HEK293 (cell line): ENCODE data around the gene CCDC78.
A peak's percentile ranks its signal among the peaks of the same experiment; 100 is the strongest.

Experiments used
- BCL11A ChIP-seq: fragments of 450-650 bp; formaldehyde crosslinking; IDR thresholded peaks from 2 replicates; pipeline ENCODE4 v1.5.1; 2016; ENCODE audit warnings: low read depth, missing biosample characterization, missing genetic modification characterization
- GLIS1 ChIP-seq: fragments of 450-650 bp; formaldehyde crosslinking; IDR thresholded peaks from 2 replicates; pipeline ENCODE4 v1.5.1; 2016; ENCODE audit warnings: missing biosample characterization, missing genetic modification characterization
- SP2 ChIP-seq: fragments of 450-650 bp; formaldehyde crosslinking; IDR thresholded peaks from 2 replicates; pipeline ENCODE4 v1.5.1; 2016; ENCODE audit warnings: missing biosample characterization, missing genetic modification characterization
- TRIM28 ChIP-seq: IDR thresholded peaks from 2 replicates; pipeline ENCODE4 v1.6.1; 2011; ENCODE audit warnings: low read length, control low read depth, borderline replicate concordance
- ZBTB7A ChIP-seq: fragments of 450-650 bp; formaldehyde crosslinking; IDR thresholded peaks from 2 replicates; pipeline ENCODE4 v1.5.1; 2016; ENCODE audit warnings: low read depth, missing biosample characterization, missing genetic modification characterization
- ZFHX2 ChIP-seq: fragments of 450-650 bp; formaldehyde crosslinking; conservative IDR thresholded peaks from 2 replicates; pipeline ENCODE4 v1.5.1; 2016; ENCODE audit warnings: missing biosample characterization, missing genetic modification characterization
- ZFP37 ChIP-seq: fragments of 450-650 bp; formaldehyde crosslinking; IDR thresholded peaks from 2 replicates; pipeline ENCODE4 v1.5.1; 2016; ENCODE audit warnings: missing biosample characterization, missing genetic modification characterization
- ZNF132 ChIP-seq: fragments of 450-650 bp; formaldehyde crosslinking; IDR thresholded peaks from 2 replicates; pipeline ENCODE4 v1.5.1; 2017; ENCODE audit warnings: missing biosample characterization, missing genetic modification characterization, borderline replicate concordance
- ZNF2 ChIP-seq: fragments of 450-650 bp; formaldehyde crosslinking; IDR thresholded peaks from 2 replicates; pipeline ENCODE4 v1.5.1; 2016; ENCODE audit warnings: missing biosample characterization, missing genetic modification characterization
- ZNF239 ChIP-seq: fragments of 450-650 bp; formaldehyde crosslinking; IDR thresholded peaks from 2 replicates; pipeline ENCODE4 v1.5.1; 2016; ENCODE audit warnings: missing biosample characterization, missing genetic modification characterization
- ZNF366 ChIP-seq: fragments of 450-650 bp; formaldehyde crosslinking; conservative IDR thresholded peaks from 2 replicates; pipeline ENCODE4 v1.5.1; 2016; ENCODE audit warnings: missing biosample characterization, missing genetic modification characterization
- ZNF394 ChIP-seq: fragments of 450-650 bp; formaldehyde crosslinking; IDR thresholded peaks from 2 replicates; pipeline ENCODE4 v1.5.1; 2016; ENCODE audit warnings: missing biosample characterization, missing genetic modification characterization, mild to moderate bottlenecking, moderate library complexity, borderline replicate concordance
- ZNF544 ChIP-seq: fragments of 450-650 bp; formaldehyde crosslinking; IDR thresholded peaks from 2 replicates; pipeline ENCODE4 v1.5.0; 2017; ENCODE audit warnings: missing biosample characterization, missing genetic modification characterization
- ZNF600 ChIP-seq: fragments of 450-650 bp; formaldehyde crosslinking; IDR thresholded peaks from 2 replicates; pipeline ENCODE4 v1.5.1; 2016; ENCODE audit warnings: missing biosample characterization, missing genetic modification characterization
- ZNF621 ChIP-seq: fragments of 450-650 bp; formaldehyde crosslinking; IDR thresholded peaks from 2 replicates; pipeline ENCODE4 v1.5.1; 2017; ENCODE audit warnings: missing biosample characterization, missing genetic modification characterization
- ZXDB ChIP-seq: fragments of 450-650 bp; formaldehyde crosslinking; IDR thresholded peaks from 2 replicates; pipeline ENCODE4 v1.5.1; 2016; ENCODE audit warnings: missing biosample characterization, missing genetic modification characterization
- TF ChIP-seq, protein P1 (sequence below): fragments of 450-650 bp; formaldehyde crosslinking; IDR thresholded peaks from 2 replicates; pipeline ENCODE4 v1.5.1; 2016; ENCODE audit warnings: missing biosample characterization, missing genetic modification characterization
- TF ChIP-seq, protein P2 (sequence below): fragments of 450-650 bp; formaldehyde crosslinking; optimal IDR thresholded peaks from 2 replicates; pipeline ENCODE3; 2016; ENCODE audit warnings: missing biosample characterization, mild to moderate bottlenecking, missing genetic modification characterization
- TF ChIP-seq, protein P3 (sequence below): fragments of 450-650 bp; formaldehyde crosslinking; IDR thresholded peaks from 2 replicates; pipeline ENCODE4 v1.5.1; 2016; ENCODE audit warnings: missing biosample characterization, missing genetic modification characterization
- TF ChIP-seq, protein P4 (sequence below): fragments of 450-650 bp; formaldehyde crosslinking; IDR thresholded peaks from 2 replicates; pipeline ENCODE4 v1.5.1; 2016; ENCODE audit warnings: missing biosample characterization, missing genetic modification characterization
- TF ChIP-seq, protein P5 (sequence below): fragments of 450-650 bp; formaldehyde crosslinking; IDR thresholded peaks from 2 replicates; pipeline ENCODE4 v1.5.1; 2016; ENCODE audit warnings: missing biosample characterization, missing genetic modification characterization
- TF ChIP-seq, protein P6 (sequence below): fragments of 450-650 bp; formaldehyde crosslinking; IDR thresholded peaks from 2 replicates; pipeline ENCODE4 v1.5.1; 2017; ENCODE audit warnings: missing biosample characterization, missing genetic modification characterization
- TF ChIP-seq, protein P7 (sequence below): fragments of 450-650 bp; formaldehyde crosslinking; IDR thresholded peaks from 2 replicates; pipeline ENCODE4; 2016; ENCODE audit warnings: missing biosample characterization, missing genetic modification characterization
- TF ChIP-seq, protein P8 (sequence below): fragments of 450-650 bp; formaldehyde crosslinking; IDR thresholded peaks from 2 replicates; pipeline ENCODE4 v1.5.1; 2016; ENCODE audit warnings: missing biosample characterization, missing genetic modification characterization
- TF ChIP-seq, protein P9 (sequence below): fragments of 450-650 bp; formaldehyde crosslinking; IDR thresholded peaks from 2 replicates; pipeline ENCODE4 v1.5.1; 2016; ENCODE audit warnings: missing biosample characterization, missing genetic modification characterization

The CCDC78 gene

DNA sequence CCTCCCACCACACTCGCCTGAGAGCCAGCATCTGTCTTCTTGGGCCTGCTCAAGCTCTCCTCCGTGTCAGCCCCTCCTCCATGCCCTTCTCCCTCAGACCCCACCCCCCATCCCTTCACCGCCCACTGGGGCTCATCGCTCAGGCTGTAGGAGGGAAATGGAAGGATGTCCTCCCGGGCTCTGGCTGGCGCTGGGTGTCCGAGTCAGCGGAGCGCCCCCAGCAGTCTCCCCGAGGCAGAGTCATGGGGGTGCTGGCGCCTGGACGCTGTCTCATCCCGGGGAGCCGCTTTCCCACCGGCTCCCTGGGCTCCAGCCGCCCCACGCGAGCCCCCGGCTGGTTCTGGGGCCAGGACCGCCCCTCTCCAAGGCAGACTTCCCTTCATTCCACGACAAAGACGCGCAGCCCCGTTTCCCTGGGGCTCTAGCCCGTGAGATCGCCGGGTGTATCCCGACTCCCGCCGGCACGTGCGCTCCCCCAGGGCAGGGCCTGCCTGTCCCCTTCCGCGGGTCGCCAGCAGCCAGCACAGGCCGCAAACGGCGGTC lies 5.7 kb downstream of the CCDC78 start (continued):
- TF ChIP-seq, protein P1, sequence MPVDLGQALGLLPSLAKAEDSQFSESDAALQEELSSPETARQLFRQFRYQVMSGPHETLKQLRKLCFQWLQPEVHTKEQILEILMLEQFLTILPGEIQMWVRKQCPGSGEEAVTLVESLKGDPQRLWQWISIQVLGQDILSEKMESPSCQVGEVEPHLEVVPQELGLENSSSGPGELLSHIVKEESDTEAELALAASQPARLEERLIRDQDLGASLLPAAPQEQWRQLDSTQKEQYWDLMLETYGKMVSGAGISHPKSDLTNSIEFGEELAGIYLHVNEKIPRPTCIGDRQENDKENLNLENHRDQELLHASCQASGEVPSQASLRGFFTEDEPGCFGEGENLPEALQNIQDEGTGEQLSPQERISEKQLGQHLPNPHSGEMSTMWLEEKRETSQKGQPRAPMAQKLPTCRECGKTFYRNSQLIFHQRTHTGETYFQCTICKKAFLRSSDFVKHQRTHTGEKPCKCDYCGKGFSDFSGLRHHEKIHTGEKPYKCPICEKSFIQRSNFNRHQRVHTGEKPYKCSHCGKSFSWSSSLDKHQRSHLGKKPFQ: no peak
- peak; percentile 97 for TF ChIP-seq ZFHX2 (tag by site-specific recombination)
- TF ChIP-seq GLIS1: peak; percentile 74
- no peak for TF ChIP-seq TRIM28
- peak; percentile 80 for TF ChIP-seq ZNF366 (tag by site-specific recombination)
- TF ChIP-seq, protein P2, sequence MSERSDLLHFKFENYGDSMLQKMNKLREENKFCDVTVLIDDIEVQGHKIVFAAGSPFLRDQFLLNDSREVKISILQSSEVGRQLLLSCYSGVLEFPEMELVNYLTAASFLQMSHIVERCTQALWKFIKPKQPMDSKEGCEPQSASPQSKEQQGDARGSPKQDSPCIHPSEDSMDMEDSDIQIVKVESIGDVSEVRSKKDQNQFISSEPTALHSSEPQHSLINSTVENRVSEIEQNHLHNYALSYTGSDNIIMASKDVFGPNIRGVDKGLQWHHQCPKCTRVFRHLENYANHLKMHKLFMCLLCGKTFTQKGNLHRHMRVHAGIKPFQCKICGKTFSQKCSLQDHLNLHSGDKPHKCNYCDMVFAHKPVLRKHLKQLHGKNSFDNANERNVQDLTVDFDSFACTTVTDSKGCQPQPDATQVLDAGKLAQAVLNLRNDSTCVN: peak; percentile 73
- TF ChIP-seq ZNF544 (tag by site-specific recombination): no peak
- TF ChIP-seq, protein P3, sequence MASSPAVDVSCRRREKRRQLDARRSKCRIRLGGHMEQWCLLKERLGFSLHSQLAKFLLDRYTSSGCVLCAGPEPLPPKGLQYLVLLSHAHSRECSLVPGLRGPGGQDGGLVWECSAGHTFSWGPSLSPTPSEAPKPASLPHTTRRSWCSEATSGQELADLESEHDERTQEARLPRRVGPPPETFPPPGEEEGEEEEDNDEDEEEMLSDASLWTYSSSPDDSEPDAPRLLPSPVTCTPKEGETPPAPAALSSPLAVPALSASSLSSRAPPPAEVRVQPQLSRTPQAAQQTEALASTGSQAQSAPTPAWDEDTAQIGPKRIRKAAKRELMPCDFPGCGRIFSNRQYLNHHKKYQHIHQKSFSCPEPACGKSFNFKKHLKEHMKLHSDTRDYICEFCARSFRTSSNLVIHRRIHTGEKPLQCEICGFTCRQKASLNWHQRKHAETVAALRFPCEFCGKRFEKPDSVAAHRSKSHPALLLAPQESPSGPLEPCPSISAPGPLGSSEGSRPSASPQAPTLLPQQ (tag by site-specific recombination): peak; percentile 50
- no peak for TF ChIP-seq ZNF621 (tag by site-specific recombination)
- 0 out of 2 replicates have a peak, but pooled peaks have one; percentile 21 for TF ChIP-seq ZNF239 (tag by site-specific recombination)
- TF ChIP-seq, protein P4, sequence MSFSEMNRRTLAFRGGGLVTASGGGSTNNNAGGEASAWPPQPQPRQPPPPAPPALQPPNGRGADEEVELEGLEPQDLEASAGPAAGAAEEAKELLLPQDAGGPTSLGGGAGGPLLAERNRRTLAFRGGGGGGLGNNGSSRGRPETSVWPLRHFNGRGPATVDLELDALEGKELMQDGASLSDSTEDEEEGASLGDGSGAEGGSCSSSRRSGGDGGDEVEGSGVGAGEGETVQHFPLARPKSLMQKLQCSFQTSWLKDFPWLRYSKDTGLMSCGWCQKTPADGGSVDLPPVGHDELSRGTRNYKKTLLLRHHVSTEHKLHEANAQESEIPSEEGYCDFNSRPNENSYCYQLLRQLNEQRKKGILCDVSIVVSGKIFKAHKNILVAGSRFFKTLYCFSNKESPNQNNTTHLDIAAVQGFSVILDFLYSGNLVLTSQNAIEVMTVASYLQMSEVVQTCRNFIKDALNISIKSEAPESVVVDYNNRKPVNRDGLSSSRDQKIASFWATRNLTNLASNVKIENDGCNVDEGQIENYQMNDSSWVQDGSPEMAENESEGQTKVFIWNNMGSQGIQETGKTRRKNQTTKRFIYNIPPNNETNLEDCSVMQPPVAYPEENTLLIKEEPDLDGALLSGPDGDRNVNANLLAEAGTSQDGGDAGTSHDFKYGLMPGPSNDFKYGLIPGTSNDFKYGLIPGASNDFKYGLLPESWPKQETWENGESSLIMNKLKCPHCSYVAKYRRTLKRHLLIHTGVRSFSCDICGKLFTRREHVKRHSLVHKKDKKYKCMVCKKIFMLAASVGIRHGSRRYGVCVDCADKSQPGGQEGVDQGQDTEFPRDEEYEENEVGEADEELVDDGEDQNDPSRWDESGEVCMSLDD (tag by site-specific recombination): peak; percentile 74
- 0 out of 2 replicates have a peak, but pooled peaks have one; percentile 16 for TF ChIP-seq ZNF394
- peak; percentile 74; the same call in 1 of the 2 replicates for TF ChIP-seq ZBTB7A (tag by site-specific recombination)
- TF ChIP-seq ZNF132 (tag by site-specific recombination): no peak
- peak; percentile 48; the same call in 1 of the 2 replicates for TF ChIP-seq BCL11A (tag by site-specific recombination)
- TF ChIP-seq ZNF2 (tag by site-specific recombination): 0 out of 2 replicates have a peak, but pooled peaks have one; percentile 49
- TF ChIP-seq, protein P5, sequence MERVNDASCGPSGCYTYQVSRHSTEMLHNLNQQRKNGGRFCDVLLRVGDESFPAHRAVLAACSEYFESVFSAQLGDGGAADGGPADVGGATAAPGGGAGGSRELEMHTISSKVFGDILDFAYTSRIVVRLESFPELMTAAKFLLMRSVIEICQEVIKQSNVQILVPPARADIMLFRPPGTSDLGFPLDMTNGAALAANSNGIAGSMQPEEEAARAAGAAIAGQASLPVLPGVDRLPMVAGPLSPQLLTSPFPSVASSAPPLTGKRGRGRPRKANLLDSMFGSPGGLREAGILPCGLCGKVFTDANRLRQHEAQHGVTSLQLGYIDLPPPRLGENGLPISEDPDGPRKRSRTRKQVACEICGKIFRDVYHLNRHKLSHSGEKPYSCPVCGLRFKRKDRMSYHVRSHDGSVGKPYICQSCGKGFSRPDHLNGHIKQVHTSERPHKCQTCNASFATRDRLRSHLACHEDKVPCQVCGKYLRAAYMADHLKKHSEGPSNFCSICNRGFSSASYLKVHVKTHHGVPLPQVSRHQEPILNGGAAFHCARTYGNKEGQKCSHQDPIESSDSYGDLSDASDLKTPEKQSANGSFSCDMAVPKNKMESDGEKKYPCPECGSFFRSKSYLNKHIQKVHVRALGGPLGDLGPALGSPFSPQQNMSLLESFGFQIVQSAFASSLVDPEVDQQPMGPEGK (tag by site-specific recombination): peak; percentile 91
- TF ChIP-seq, protein P6, sequence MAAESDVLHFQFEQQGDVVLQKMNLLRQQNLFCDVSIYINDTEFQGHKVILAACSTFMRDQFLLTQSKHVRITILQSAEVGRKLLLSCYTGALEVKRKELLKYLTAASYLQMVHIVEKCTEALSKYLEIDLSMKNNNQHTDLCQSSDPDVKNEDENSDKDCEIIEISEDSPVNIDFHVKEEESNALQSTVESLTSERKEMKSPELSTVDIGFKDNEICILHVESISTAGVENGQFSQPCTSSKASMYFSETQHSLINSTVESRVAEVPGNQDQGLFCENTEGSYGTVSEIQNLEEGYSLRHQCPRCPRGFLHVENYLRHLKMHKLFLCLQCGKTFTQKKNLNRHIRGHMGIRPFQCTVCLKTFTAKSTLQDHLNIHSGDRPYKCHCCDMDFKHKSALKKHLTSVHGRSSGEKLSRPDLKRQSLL (tag by site-specific recombination): peak; percentile 69
- TF ChIP-seq ZXDB (tag by site-specific recombination): peak; percentile 64; the same call in 1 of the 2 replicates
- TF ChIP-seq, protein P7, sequence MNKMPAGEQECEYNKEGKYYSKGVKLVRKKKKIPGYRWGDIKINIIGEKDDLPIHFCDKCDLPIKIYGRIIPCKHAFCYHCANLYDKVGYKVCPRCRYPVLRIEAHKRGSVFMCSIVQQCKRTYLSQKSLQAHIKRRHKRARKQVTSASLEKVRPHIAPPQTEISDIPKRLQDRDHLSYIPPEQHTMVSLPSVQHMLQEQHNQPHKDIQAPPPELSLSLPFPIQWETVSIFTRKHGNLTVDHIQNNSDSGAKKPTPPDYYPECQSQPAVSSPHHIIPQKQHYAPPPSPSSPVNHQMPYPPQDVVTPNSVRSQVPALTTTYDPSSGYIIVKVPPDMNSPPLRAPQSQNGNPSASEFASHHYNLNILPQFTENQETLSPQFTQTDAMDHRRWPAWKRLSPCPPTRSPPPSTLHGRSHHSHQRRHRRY (tag by site-specific recombination): peak; percentile 57; the same call in 1 of the 2 replicates
- TF ChIP-seq ZFP37 (tag by site-specific recombination): peak; percentile 70; the same call in 1 of the 2 replicates
- TF ChIP-seq, protein P8, sequence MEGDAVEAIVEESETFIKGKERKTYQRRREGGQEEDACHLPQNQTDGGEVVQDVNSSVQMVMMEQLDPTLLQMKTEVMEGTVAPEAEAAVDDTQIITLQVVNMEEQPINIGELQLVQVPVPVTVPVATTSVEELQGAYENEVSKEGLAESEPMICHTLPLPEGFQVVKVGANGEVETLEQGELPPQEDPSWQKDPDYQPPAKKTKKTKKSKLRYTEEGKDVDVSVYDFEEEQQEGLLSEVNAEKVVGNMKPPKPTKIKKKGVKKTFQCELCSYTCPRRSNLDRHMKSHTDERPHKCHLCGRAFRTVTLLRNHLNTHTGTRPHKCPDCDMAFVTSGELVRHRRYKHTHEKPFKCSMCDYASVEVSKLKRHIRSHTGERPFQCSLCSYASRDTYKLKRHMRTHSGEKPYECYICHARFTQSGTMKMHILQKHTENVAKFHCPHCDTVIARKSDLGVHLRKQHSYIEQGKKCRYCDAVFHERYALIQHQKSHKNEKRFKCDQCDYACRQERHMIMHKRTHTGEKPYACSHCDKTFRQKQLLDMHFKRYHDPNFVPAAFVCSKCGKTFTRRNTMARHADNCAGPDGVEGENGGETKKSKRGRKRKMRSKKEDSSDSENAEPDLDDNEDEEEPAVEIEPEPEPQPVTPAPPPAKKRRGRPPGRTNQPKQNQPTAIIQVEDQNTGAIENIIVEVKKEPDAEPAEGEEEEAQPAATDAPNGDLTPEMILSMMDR (tag by site-specific recombination): peak; percentile 74
- peak; percentile 84 for TF ChIP-seq SP2 (tag by site-specific recombination)
- peak; percentile 88 for TF ChIP-seq ZNF600 (tag by site-specific recombination)
- TF ChIP-seq, protein P9, sequence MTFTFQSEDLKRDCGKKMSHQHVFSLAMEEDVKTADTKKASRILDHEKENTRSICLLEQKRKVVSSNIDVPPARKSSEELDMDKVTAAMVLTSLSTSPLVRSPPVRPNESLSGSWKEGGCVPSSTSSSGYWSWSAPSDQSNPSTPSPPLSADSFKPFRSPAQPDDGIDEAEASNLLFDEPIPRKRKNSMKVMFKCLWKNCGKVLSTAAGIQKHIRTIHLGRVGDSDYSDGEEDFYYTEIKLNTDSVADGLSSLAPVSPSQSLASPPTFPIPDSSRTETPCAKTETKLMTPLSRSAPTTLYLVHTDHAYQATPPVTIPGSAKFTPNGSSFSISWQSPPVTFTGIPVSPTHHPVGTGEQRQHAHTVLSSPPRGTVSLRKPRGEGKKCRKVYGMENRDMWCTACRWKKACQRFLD (tag by site-specific recombination): no peak
